Measurements from ENCODE around the gene DTX3.

The DTX3 gene

GRCh38 chr12:57576613-57577160 is 27.9 kb upstream of the DTX3 start:
- TF ChIP-seq BACH2 (CRISPR knock-in tag; IDR thresholded peaks at IDR 0.05; ENCODE audit: borderline replicate concordance) = no peak
- no peak for TF ChIP-seq GLIS3 (CRISPR knock-in tag; IDR thresholded peaks at IDR 0.05)
- no peak for TF ChIP-seq ZFP30 (CRISPR knock-in tag; IDR thresholded peaks at IDR 0.05)
- no peak for TF ChIP-seq ESRRG (CRISPR knock-in tag; IDR thresholded peaks at IDR 0.05)
- no peak for TF ChIP-seq CSRNP3 (CRISPR knock-in tag; IDR thresholded peaks at IDR 0.05)
- TF ChIP-seq ZNF70 (CRISPR knock-in tag; IDR thresholded peaks at IDR 0.05) = no peak
- TF ChIP-seq PATZ1 (CRISPR knock-in tag; IDR thresholded peaks at IDR 0.05; ENCODE audit: borderline replicate concordance) = no peak
- no peak for TF ChIP-seq ZFP3 (CRISPR knock-in tag; IDR thresholded peaks at IDR 0.05)
- no peak for TF ChIP-seq TCF4 (CRISPR knock-in tag; IDR thresholded peaks at IDR 0.05; ENCODE audit: borderline replicate concordance)
- TF ChIP-seq CREB5 (CRISPR knock-in tag; IDR thresholded peaks at IDR 0.05; ENCODE audit: low read depth) = no peak
- no peak for TF ChIP-seq RARB (CRISPR knock-in tag; IDR thresholded peaks at IDR 0.05)
- TF ChIP-seq TSHZ2 (CRISPR knock-in tag; IDR thresholded peaks at IDR 0.05) = no peak
- TF ChIP-seq ZNF8 (CRISPR knock-in tag; IDR thresholded peaks at IDR 0.05) = no peak
- no peak for ATAC-seq

DNA sequence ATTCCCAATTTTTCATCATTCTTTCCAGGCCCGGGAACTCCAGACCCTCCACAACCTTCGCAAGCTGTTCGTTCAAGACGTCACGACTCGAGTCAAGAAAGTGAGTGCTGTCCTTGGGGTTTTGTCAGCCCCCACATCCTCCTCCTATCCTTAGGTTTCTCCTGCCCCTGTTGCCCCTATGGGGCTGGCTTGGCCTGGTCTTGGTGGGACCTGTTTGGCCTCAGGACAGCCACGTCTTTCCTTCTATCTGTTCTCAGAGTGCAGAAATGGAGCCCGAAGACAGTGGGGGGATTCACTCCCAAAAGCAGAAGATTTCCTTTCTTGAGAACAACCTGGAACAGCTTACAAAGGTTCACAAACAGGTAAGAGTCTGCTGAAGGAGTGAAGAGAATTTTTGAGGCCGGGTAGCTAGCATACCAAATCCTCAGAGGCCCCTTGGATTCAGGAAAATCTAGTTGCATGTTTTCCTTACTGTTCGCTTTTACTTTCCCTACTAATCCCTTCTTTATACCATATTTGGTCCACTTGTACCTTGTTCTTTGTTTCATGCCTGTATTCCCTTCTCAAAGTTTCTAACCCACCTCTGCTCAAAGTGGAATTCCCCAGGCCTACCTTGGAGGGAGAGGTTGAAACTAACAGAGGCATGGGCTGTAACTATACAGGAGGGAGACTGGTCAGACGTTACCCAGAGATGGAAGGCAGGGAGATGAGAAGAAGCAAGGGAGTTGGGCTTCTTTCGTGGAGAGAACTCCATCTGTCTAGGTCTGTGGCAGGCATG is 26.5 kb upstream of the DTX3 start:
- no peak for ATAC-seq
- TF ChIP-seq PATZ1 (CRISPR knock-in tag; IDR thresholded peaks at IDR 0.05; ENCODE audit: borderline replicate concordance) = no peak
- TF ChIP-seq, protein P1, sequence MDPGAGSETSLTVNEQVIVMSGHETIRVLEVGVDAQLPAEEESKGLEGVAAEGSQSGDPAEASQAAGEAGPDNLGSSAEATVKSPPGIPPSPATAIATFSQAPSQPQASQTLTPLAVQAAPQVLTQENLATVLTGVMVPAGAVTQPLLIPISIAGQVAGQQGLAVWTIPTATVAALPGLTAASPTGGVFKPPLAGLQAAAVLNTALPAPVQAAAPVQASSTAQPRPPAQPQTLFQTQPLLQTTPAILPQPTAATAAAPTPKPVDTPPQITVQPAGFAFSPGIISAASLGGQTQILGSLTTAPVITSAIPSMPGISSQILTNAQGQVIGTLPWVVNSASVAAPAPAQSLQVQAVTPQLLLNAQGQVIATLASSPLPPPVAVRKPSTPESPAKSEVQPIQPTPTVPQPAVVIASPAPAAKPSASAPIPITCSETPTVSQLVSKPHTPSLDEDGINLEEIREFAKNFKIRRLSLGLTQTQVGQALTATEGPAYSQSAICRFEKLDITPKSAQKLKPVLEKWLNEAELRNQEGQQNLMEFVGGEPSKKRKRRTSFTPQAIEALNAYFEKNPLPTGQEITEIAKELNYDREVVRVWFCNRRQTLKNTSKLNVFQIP (CRISPR knock-in tag; IDR thresholded peaks at IDR 0.05; ENCODE audit: borderline replicate concordance, low read depth) = no peak
- no peak for TF ChIP-seq OSR1 (CRISPR knock-in tag; IDR thresholded peaks at IDR 0.05)
- TF ChIP-seq ZFP3 (CRISPR knock-in tag; IDR thresholded peaks at IDR 0.05) = no peak
- TF ChIP-seq ZNF565 (CRISPR knock-in tag; conservative IDR thresholded peaks at IDR 0.05; ENCODE audit: low read depth) = no peak
- no peak for TF ChIP-seq PPARA (CRISPR knock-in tag; IDR thresholded peaks at IDR 0.05; ENCODE audit: borderline replicate concordance)
- TF ChIP-seq GLIS3 (CRISPR knock-in tag; IDR thresholded peaks at IDR 0.05) = no peak
- no peak for TF ChIP-seq ESRRG (CRISPR knock-in tag; IDR thresholded peaks at IDR 0.05)
- no peak for TF ChIP-seq ISL1 (CRISPR knock-in tag; IDR thresholded peaks at IDR 0.05)
- TF ChIP-seq CSRNP3 (CRISPR knock-in tag; IDR thresholded peaks at IDR 0.05) = no peak
- no peak for TF ChIP-seq ZC3H10 (CRISPR knock-in tag; IDR thresholded peaks at IDR 0.05)
- no peak for TF ChIP-seq ZNF8 (CRISPR knock-in tag; IDR thresholded peaks at IDR 0.05)
- no peak for TF ChIP-seq CSDC2 (CRISPR knock-in tag; IDR thresholded peaks at IDR 0.05)
- no peak for TF ChIP-seq ZNF70 (CRISPR knock-in tag; IDR thresholded peaks at IDR 0.05)
- no peak for TF ChIP-seq SNAI2 (CRISPR knock-in tag; IDR thresholded peaks at IDR 0.05)
- TF ChIP-seq RARB (CRISPR knock-in tag; IDR thresholded peaks at IDR 0.05) = no peak
- TF ChIP-seq TSHZ2 (CRISPR knock-in tag; IDR thresholded peaks at IDR 0.05) = no peak

Data from SK-N-SH treated with all-trans-retinoic acid at 6 μM for 48 hours (cell line).